HCT116 (cell line): ENCODE results near the gene LRRC14B. TPM values are rescaled to one million over a fixed set of nuclear protein-coding genes. Genes with fewer than 3 reads are reported as not detected.

Source experiments
- ATAC-seq: fragments of 200-7000 bp; cut with Tn5 transposase; 2 replicates; pipeline ENCODE4 v1.9.1; 2020; ENCODE audit warnings: mild to moderate bottlenecking, moderate library complexity
- BruUV-seq: library from RNA; stranded (reverse); fragments of 400-500 nt; replicated peaks from 2 replicates; lab custom pipeline; 2021; lab: Mats Ljungman, UMichigan
- CTCF ChIA-PET: fragments of 300-600 bp; sonication (Branson Sonifier 250); formaldehyde crosslinking; loops from one replicate; lab custom pipeline; 2021; ENCODE audit warnings: antibody characterized with exemption; lab: Charles Lee
- POLR2A ChIA-PET: fragments of 300-600, 350-600 bp; sonication (Branson Sonifier 250); formaldehyde crosslinking; loops from one replicate; lab custom pipeline; 2021; ENCODE audit warnings: antibody characterized with exemption; lab: Charles Lee
- RAD21 ChIA-PET, 2 experiments: fragments of 300-600 bp; sonication (Branson Sonifier 250); formaldehyde crosslinking; loops; one replicate each; lab custom pipeline; 2023; ENCODE audit warnings: low total read pairs in 2 of 2; ENCODE audit not compliant: uncharacterized antibody in 2 of 2, unreplicated experiment in 2 of 2, low non-redundant PET in 1 of 2; lab: Charles Lee
- DNase-seq: peaks from one replicate; pipeline ENCODE4 v3.0.0-alpha.2; 2010; ENCODE audit warnings: low read depth, low spot score
- H2AFZ ChIP-seq: fragments of 200-600 bp; shearing (Covaris generic), sonication (generic); 2 replicates; pipeline ENCODE4 v1.6.1; 2017; ENCODE audit warnings: low read depth, mixed run types, mixed read lengths, antibody characterized with exemption, low read length; ENCODE audit not compliant: poor library complexity, severe bottlenecking
- H3K27ac ChIP-seq: 2 replicates; pipeline ENCODE4 v1.5.1; 2012; ENCODE audit warnings: low read depth, low read length
- H3K27me3 ChIP-seq: fragments of 200-600 bp; sonication (generic); 2 replicates; pipeline ENCODE4 v1.6.1; 2016; ENCODE audit warnings: mixed run types, low read length, mixed read lengths; ENCODE audit not compliant: insufficient read depth
- H3K36me3 ChIP-seq, 2 experiments: fragments of 200-500 bp in 1 of 2; fragments of 200-600 bp in 1 of 2; sonication (Bioruptor generic) in 1 of 2; sonication (generic) in 1 of 2; 2 replicates each; pipeline versions ENCODE4 v1.5.1 to v1.6.1; 2014 to 2016; ENCODE audit warnings: low read length in 2 of 2, inconsistent platforms in 1 of 2, mixed read lengths in 1 of 2, mixed run types in 1 of 2; ENCODE audit not compliant: insufficient read depth in 2 of 2, control insufficient read depth in 1 of 2
- H3K4me1 ChIP-seq, 2 experiments: fragments of 200-600 bp in 1 of 2; sonication (generic) in 1 of 2; 2 replicates each; pipeline versions ENCODE4 v1.5.1 to v1.6.1; 2012 to 2017; ENCODE audit warnings: low read length in 2 of 2, inconsistent platforms in 1 of 2, mild to moderate bottlenecking in 1 of 2, mixed read lengths in 1 of 2, mixed run types in 1 of 2, moderate library complexity in 1 of 2; ENCODE audit not compliant: insufficient read depth in 2 of 2, control insufficient read depth in 1 of 2
- H3K4me2 ChIP-seq: fragments of 200-600 bp; sonication (generic); 2 replicates; pipeline ENCODE4 v1.6.1; 2017; ENCODE audit warnings: mixed run types, low read length, mixed read lengths
- H3K4me3 ChIP-seq, 2 experiments: fragments of 200-600 bp in 1 of 2; sonication (generic) in 1 of 2; replicated peaks in 1 of 2; 2 replicates each; pipeline ENCODE4 v1.5.1; 2011 to 2016; ENCODE audit warnings: low read length in 2 of 2, control low read depth in 1 of 2, low read depth in 1 of 2, mild to moderate bottlenecking in 1 of 2, mixed read lengths in 1 of 2, mixed run types in 1 of 2
- H3K79me2 ChIP-seq: fragments of 200-600 bp; sonication (generic); 2 replicates; pipeline ENCODE4 v1.6.1; 2017; ENCODE audit warnings: mild to moderate bottlenecking, mixed run types, low read length, moderate library complexity, mixed read lengths; ENCODE audit not compliant: insufficient read depth
- H3K9ac ChIP-seq: fragments of 200-600 bp; sonication (generic); 2 replicates; pipeline ENCODE4 v1.6.1; 2016; ENCODE audit warnings: low read length, mixed read lengths
- H3K9me2 ChIP-seq: fragments of 200-600 bp; sonication (generic), shearing (Covaris generic); 2 replicates; pipeline ENCODE4 v1.6.1; 2017; ENCODE audit warnings: mixed run types, mild to moderate bottlenecking, moderate library complexity; ENCODE audit not compliant: insufficient read depth
- H3K9me3 ChIP-seq, 2 experiments: fragments of 200-500 bp in 1 of 2; fragments of 200-600 bp in 1 of 2; sonication (Bioruptor generic) in 1 of 2; sonication (generic) in 1 of 2; 2 replicates each; pipeline ENCODE4 v1.6.1; 2014 to 2017; ENCODE audit warnings: low read length in 2 of 2, mixed read lengths in 2 of 2, inconsistent platforms in 1 of 2, low read depth in 1 of 2, mild to moderate bottlenecking in 1 of 2, mixed run types in 1 of 2, moderate library complexity in 1 of 2; ENCODE audit not compliant: control insufficient read depth in 1 of 2, insufficient read depth in 1 of 2
- H4K20me1 ChIP-seq: fragments of 200-600 bp; sonication (generic), shearing (Covaris generic); 2 replicates; pipeline ENCODE4 v1.6.1; 2017; ENCODE audit warnings: mixed run types, mild to moderate bottlenecking, moderate library complexity; ENCODE audit not compliant: insufficient read depth
- CBX3 ChIP-seq: IDR thresholded peaks from 2 replicates; pipeline ENCODE4 v1.6.1; 2012; ENCODE audit warnings: low read depth
- EGR1 ChIP-seq: IDR thresholded peaks from 2 replicates; pipeline ENCODE4 v1.6.1; 2012; ENCODE audit warnings: low read depth
- ELF1 ChIP-seq: IDR thresholded peaks from 2 replicates; pipeline ENCODE4 v1.6.1; 2012; ENCODE audit warnings: low read depth, borderline replicate concordance
- FOSL1 ChIP-seq: IDR thresholded peaks from 2 replicates; pipeline ENCODE4 v1.6.1; 2012; ENCODE audit warnings: low read depth
- JUND ChIP-seq: IDR thresholded peaks from 2 replicates; pipeline ENCODE4 v1.6.1; 2012
- POLR2A ChIP-seq: IDR thresholded peaks from 2 replicates; pipeline ENCODE4 v1.7.0; 2011; ENCODE audit warnings: borderline replicate concordance; ENCODE audit not compliant: insufficient read depth, insufficient read length; ENCODE audit errors: extremely low read depth
- RAD21 ChIP-seq: IDR thresholded peaks from 2 replicates; pipeline ENCODE4 v1.6.1; 2012; ENCODE audit warnings: low read depth, mild to moderate bottlenecking
- SIN3A ChIP-seq: IDR thresholded peaks from 2 replicates; pipeline ENCODE4 v1.6.1; 2012; ENCODE audit warnings: low read depth
- SP1 ChIP-seq: IDR thresholded peaks from 2 replicates; pipeline ENCODE4 v1.6.1; 2012; ENCODE audit warnings: low read depth
- SRF ChIP-seq: IDR thresholded peaks from 2 replicates; pipeline ENCODE4 v1.6.1; 2012; ENCODE audit warnings: low read depth
- ZFX ChIP-seq: fragments of 450-650 bp; IDR thresholded peaks from 2 replicates; pipeline ENCODE4 v1.6.1; 2017
- ZNF274 ChIP-seq: fragments of 200-500 bp; sonication (Bioruptor generic); IDR thresholded peaks from 2 replicates; pipeline ENCODE4 v1.6.1; 2014; ENCODE audit warnings: mild to moderate bottlenecking, low read depth, low read length, inconsistent platforms
- intact Hi-C: fragments of 100-400 bp; cut with micrococcal nuclease; formaldehyde crosslinking; loops from 2 replicates; pipeline ENCODE4 v1.10.0; 2022
- total RNA-seq: library from RNA; stranded (reverse); gene quantifications from one replicate; pipeline ENCODE4 v1.2.1, GENCODE V29; 2021; ENCODE audit not compliant: unreplicated experiment
- TF ChIP-seq, protein P1 (sequence below), 3 experiments: fragments of 200-600 bp in 1 of 3; sonication (generic) in 1 of 3; IDR thresholded peaks in 2 of 3; conservative IDR thresholded peaks in 1 of 3; 2 replicates each; pipeline ENCODE4 v1.5.1; 2012 to 2017; ENCODE audit warnings: low read depth in 2 of 3, low read length in 2 of 3, antibody characterized with exemption in 1 of 3, borderline replicate concordance in 1 of 3, control low read depth in 1 of 3, mild to moderate bottlenecking in 1 of 3, mixed read lengths in 1 of 3, mixed run types in 1 of 3, moderate library complexity in 1 of 3; ENCODE audit not compliant: insufficient read depth in 1 of 3
- TF ChIP-seq, protein P2 (sequence below): IDR thresholded peaks from 2 replicates; pipeline ENCODE4 v1.6.1; 2012
- TF ChIP-seq, protein P3 (sequence below): IDR thresholded peaks from 2 replicates; pipeline ENCODE4 v1.6.1; 2012
- TF ChIP-seq, protein P4 (sequence below): IDR thresholded peaks from 2 replicates; pipeline ENCODE4 v1.6.1; 2011; ENCODE audit warnings: mild to moderate bottlenecking, low read length, moderate library complexity; ENCODE audit not compliant: insufficient replicate concordance; ENCODE audit errors: extremely low read depth

The LRRC14B gene
- total RNA-seq, 1 experiment from 2014 or later: not detected

DNA sequence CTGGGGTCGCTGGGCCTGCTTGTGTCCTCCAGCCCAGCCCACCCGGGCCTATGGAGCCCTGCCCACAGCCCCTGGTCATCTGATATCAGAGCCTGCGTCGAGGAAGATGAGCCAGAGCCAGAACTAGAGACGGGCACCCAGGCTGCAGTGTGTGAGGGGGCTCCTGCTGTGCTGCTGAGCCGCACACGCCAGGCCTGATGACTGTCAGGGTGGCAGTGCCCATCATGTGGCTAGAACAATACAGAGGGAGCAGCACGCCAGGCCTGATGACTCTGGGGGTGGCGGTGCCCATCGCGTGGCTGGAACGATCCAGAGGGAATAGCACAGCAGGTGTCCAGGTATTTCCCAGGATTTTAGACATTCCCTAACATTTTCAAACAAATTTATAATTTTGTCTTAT is 9.2 kb upstream of the LRRC14B start:
- Histone ChIP-seq H3K4me3 (no peak overlapping the region), H3K9me2 (no peaks in the 10 kb centered on the region), H3K4me2 (no peak overlapping the region), H4K20me1 (no peaks in the 10 kb centered on the region), H3K9ac (no peak overlapping the region), H3K79me2 (no peaks in the 10 kb centered on the region), H3K36me3 (no peaks in the 10 kb centered on the region), H3K4me1 (peaks cover 3 to 5% of the 10 kb centered on the region in 2 experiments; a peak in 1 of 4 replicates), H3K9me3 (no peaks in the 10 kb centered on the region), H3K27ac (no peak overlapping the region), H2AFZ (no peak overlapping the region), H3K27me3 (peaks cover 8% of the 10 kb centered on the region; the same call in 1 of the 2 replicates)
- BruUV-seq: no TSS peak
- no peak for DNase-seq
- ChIA-PET RAD21 (no interaction called here), POLR2A (no interaction called here), CTCF (no interaction called here)
- TF ChIP-seq EGR1 (no peak), ZNF274 (no peak), SIN3A (no peak), FOSL1 (no peak), SP1 (no peak), RAD21 (no peak), SRF (no peak), ELF1 (no peak), POLR2A (no peak), ZFX (no peak), CBX3 (no peak), JUND (no peak)
- TF ChIP-seq, protein P1, sequence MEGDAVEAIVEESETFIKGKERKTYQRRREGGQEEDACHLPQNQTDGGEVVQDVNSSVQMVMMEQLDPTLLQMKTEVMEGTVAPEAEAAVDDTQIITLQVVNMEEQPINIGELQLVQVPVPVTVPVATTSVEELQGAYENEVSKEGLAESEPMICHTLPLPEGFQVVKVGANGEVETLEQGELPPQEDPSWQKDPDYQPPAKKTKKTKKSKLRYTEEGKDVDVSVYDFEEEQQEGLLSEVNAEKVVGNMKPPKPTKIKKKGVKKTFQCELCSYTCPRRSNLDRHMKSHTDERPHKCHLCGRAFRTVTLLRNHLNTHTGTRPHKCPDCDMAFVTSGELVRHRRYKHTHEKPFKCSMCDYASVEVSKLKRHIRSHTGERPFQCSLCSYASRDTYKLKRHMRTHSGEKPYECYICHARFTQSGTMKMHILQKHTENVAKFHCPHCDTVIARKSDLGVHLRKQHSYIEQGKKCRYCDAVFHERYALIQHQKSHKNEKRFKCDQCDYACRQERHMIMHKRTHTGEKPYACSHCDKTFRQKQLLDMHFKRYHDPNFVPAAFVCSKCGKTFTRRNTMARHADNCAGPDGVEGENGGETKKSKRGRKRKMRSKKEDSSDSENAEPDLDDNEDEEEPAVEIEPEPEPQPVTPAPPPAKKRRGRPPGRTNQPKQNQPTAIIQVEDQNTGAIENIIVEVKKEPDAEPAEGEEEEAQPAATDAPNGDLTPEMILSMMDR (IDR thresholded peaks at IDR 0.05 in 2 of 3, conservative IDR thresholded peaks at IDR 0.05 in 1 of 3; ENCODE audit: borderline replicate concordance in 1 of 3, insufficient read depth in 1 of 3, low read depth in 2 of 3, low read length in 2 of 3): no peak
- TF ChIP-seq, protein P2, sequence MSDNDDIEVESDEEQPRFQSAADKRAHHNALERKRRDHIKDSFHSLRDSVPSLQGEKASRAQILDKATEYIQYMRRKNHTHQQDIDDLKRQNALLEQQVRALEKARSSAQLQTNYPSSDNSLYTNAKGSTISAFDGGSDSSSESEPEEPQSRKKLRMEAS: no peak
- TF ChIP-seq, protein P3, sequence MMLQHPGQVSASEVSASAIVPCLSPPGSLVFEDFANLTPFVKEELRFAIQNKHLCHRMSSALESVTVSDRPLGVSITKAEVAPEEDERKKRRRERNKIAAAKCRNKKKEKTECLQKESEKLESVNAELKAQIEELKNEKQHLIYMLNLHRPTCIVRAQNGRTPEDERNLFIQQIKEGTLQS: no peak
- TF ChIP-seq, protein P4, sequence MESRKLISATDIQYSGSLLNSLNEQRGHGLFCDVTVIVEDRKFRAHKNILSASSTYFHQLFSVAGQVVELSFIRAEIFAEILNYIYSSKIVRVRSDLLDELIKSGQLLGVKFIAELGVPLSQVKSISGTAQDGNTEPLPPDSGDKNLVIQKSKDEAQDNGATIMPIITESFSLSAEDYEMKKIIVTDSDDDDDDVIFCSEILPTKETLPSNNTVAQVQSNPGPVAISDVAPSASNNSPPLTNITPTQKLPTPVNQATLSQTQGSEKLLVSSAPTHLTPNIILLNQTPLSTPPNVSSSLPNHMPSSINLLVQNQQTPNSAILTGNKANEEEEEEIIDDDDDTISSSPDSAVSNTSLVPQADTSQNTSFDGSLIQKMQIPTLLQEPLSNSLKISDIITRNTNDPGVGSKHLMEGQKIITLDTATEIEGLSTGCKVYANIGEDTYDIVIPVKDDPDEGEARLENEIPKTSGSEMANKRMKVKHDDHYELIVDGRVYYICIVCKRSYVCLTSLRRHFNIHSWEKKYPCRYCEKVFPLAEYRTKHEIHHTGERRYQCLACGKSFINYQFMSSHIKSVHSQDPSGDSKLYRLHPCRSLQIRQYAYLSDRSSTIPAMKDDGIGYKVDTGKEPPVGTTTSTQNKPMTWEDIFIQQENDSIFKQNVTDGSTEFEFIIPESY: no peak
- ATAC-seq: no peak
- intact Hi-C loops: no loop called here
